ENCODE results near the gene PTPRD.

PTPRD gene

DNA sequence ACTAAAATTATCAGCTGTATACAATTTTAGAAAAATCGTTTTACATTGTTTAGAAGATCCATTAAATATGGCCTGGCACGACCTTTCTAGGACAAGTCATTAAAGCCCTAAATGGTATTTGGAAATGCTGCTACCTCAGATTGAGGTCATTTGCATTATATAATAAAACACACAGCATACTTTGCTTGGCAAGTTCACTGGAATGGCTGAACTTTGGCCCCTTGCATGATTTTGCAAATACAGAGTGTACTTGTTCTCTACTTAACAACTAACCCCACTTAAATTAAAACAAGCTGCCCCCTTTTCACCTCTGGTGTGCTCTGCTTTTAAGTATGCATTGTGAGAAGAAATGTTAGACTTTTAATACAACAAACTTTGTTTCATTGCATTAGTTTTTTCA lies 860.1 kb downstream of the PTPRD start:
- no peak for DNase-seq (ENCODE audit: low spot score)

DNA sequence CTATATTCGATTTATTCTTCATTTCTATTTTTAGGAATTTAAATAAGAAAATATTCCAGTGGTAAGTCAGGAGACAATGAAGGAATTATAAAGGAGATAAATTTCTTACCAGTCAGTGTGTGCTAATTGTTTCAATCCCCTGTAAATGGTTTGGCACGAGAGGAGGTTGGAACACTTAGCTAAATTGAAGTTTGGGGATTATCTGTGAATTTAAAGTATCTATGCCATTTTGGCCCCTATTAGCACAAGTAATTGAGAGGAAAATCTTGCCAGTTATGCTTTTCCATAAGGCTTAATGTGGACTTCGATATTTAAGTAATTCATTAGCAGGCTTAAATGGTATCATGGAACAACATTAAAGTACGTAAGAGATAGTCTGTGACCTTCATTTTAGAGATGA lies 860.8 kb downstream of the PTPRD start:
- DNase-seq (ENCODE audit: low spot score), result no peak

DNA sequence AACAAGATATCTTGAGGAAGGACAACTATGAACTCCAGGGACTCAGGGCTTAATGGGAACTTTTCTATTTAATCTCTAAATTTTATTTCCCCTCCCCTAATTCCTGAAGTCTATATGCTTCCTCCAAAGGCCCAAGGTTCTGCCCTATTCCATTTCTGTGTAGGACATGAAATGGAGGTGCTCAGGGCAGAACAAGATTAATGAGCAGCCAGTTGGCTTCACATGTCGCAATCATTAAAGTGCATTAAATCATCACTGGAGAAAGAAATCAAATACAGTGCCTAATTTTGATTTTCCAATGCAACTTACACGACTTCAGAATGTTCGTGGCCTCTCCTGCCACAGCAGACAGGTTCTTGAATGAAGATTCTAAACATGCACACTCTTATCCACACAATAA lies 862.1 kb downstream of the PTPRD start:
- no peak for DNase-seq (ENCODE audit: low spot score)

DNA sequence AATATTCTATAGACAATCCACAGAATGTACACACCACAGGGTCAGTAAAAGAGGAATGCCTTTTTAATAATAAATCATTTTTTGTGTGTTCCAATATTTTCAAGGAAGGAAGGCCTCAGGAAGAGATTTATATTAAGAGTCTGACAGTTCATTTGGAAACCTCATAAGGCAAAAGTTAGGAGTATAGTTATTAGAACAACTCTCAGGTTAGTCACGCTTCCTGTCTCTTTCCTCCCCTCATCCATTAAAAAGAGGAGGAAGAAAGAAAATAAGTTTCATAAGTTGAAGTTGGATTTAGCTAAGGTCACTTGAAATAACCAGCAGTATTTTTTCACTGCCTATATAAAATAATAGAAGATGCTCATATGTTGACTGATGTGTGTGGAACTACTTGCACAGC lies 863.2 kb downstream of the PTPRD start:
- DNase-seq (ENCODE audit: low spot score), result no peak

DNA sequence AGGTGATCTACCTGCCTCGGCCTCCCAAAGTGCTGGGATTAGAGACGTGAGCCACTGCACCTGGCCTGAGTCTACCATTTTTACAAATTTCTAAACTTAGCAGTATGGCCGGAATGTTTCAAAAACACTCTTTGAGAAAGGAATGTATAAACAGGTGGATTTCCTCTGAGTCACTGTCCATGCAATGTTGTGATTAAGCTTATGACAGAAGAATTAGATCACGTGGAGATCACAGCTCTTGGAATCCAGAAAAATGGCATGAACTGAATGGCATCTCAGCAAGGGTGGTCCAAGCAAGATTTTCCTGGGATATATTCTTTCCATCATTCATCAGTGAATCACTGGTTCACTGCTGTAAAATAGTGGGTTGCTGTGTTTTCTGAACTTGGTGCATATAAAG lies 865.0 kb downstream of the PTPRD start:
- no peak for DNase-seq (ENCODE audit: low spot score)

DNA sequence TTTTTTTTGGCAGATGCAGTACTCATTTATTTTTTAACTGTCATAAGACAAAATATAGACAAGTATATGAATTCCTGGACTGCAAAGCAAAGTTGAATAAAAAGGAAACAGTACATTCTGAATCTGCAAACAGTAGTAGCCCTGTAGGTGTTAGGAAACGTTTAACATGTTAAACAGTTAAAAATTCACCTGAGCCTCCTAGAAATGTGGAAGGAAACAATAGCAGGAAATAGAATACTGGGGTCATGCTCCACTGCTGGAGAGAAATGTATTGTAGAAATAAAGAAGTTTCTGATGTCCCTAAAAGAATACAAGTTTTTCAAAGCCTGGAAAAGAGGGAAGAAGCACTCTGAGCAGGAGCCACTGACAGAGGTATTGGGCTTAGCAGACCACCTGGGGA lies 866.0 kb downstream of the PTPRD start:
- DNase-seq (ENCODE audit: low spot score), result no peak

DNA sequence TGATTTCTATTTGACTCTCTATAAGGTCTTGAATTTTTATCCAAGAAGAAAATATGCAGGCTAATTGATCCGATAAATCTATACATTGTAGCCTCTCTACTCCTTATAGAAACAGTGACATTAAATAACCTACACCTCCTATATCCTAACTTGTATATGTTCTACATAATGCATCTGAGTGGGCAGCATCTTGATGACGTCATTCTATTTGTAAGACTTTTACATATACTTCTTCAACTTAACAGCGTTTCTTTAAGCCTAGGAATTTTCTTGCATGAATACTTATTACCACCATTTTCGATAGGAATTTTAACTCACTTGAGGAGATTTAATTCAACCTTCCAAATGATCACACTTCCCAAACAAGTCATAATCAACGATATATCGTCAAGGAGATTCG lies 869.0 kb downstream of the PTPRD start:
- DNase-seq (ENCODE audit: low spot score), result no peak

DNA sequence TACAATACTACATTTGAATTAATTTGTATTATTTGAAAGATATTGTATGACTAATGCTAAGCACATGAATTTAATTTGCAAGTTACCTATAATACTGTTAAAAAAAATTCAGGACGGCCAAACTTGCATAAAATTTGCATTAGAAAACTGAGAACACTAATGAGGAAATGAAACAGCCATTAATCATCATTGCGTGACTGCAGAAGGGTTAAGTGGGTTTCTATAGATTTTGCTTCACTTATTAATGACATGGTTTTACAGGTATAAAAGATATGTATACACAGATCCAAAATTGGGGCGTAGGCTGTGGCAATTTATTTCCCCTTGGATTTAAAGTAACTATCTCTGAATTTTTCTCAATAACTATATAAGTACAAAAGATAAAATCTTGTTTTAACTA lies 882.6 kb downstream of the PTPRD start:
- DNase-seq (ENCODE audit: low spot score), result no peak

DNA sequence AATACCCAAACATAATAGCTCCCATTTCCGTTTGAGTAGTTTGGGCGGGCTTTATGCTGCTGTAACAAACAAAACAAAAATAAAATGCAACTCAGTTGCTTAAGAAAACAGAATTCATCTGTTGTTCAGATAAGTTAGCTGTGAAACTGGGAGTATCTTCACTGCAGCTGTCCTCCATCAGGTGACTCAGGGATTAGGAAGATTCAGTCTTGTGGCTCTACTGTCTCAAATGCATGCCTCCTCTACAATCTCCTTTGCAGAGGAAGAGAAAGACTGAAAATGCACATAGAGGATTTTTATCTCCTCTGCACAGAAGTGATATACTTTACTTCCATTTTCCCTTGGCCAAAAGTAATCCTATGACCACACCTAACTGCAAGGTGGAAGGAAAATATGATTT lies 883.7 kb downstream of the PTPRD start:
- DNase-seq (ENCODE audit: low spot score), result no peak

DNA sequence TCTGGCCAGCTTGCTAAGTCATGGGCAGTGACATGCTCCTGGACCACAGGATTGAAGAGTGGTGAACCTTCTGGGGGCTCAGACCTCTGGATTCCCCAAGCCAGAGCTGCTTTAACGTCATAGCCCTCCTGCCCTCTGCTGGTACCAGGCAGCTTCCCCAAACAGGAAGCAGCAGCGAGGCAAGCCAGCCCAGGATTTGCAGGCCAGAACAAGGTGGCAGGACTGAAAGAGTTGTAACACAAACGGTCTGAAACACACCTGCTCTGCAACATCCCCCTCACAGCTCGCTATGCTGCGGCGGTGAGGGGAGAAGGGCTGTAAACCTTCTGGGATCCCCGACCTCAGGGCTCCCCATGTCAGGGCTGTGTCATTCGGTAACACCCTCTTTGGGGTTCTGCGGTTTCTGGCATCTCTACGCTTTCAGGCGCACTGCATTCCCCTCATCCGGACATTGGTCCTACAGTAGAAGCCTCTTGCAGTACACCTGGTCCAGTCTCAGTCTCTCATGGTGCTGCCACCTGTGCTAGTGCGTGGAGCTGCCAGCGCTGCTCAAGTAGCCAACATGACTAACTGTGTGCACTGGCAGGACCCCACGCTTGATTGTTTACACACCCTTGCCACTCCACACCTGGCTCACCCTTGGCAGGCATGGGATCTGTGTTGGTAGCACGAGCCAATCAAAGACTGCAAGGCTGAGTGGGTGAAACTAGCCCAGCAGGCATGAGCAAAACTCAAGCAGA lies 893.3 kb downstream of the PTPRD start:
- DNase-seq (ENCODE audit: low spot score), result no peak

DNA sequence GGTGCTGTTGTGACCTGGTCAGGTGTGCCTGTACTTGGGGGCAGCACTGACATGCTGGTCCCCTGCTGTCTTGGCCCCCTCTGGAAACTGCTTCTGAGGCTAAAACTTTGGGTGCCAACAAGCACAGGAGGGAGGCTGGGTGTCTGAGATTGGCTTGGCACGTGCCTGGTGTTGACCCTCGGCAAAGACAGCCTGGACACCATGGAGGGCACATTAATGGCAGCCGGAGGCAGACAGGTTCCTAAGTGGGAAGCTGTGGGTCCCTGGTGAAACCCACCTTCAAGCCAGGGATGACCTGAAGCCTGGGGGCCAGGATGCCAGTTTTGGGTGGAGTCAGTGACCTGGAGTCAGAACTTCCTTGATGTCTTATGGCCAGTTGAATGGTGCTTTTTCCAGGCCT lies 894.1 kb downstream of the PTPRD start:
- DNase-seq (ENCODE audit: low spot score), result no peak

DNA sequence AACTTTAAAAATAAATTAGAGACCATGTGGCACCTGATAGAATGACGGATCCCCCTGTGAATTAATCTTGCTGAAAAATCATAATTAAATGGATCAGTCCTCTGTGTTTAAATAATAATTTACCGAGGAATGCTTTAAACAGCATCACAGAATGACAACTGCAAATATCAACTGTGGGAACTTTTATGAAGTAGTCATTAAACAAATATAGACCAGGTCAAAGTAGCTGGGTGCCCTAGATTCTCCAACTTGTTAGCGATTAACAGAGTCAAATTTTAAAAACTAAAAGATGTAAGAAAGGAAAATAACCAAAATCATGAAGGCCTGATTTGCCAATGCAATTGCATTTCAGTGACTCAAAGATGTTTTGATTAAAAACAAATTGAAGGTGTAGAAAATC lies 933.4 kb downstream of the PTPRD start:
- no peak for DNase-seq (ENCODE audit: low spot score)

DNA sequence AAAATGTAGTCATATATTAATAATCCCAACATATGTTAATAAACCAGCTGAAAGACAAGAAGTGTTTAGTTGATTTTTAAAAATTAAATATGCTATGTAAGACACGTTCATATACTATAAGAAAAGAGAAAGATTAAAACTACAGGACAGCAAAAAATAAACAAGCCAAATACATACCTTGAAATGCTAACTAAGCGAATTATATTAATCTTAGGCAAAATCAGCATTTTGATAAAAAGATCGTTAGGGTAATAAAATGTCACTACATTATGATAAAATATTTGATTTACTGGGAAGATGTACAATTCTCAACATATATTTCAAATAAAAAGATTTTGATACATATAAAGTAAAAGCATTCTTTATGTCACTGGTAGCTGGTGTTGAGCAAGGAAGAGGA lies 938.3 kb downstream of the PTPRD start:
- DNase-seq (ENCODE audit: low spot score), result no peak

DNA sequence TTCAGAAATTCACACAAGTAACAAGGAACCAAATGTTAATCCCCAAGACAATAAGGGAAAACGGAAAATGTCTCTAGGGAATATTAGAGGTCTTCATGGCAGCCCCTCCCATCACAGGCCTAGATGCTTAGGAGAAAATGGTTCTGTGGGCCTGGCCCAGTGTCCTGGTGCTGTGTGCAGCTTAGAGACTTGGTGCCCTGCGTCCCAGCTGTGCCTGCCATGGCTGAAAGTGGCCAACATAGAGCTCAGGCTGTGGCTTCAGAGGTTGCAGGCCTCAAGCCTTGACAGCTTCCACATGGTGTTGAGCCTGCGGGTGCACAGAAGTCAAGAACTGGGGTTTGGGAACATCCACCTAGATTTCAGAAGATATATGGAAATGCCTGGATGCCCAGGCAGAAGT lies 942.3 kb downstream of the PTPRD start:
- DNase-seq (ENCODE audit: low spot score), result no peak

DNA sequence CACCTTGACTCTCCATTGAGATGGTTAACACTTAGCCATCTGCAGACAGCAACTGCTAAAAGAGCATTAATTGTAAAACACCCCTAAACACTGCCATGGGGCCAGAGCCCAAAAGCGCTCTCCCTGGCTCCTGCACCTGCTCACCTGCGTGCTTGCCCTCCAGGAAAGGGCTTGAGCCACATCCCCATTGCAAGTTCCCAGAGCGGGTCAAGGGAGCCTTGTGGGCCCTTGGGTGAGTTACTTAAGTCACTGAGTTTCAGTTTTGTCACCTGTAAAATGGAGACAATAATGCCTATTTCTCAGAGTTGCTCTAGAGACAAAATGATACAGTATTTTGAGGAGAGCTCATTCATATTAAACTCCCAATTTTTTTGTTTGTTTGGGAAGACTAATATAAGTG lies 967.8 kb downstream of the PTPRD start:
- no peak for DNase-seq (ENCODE audit: low spot score)

DNA sequence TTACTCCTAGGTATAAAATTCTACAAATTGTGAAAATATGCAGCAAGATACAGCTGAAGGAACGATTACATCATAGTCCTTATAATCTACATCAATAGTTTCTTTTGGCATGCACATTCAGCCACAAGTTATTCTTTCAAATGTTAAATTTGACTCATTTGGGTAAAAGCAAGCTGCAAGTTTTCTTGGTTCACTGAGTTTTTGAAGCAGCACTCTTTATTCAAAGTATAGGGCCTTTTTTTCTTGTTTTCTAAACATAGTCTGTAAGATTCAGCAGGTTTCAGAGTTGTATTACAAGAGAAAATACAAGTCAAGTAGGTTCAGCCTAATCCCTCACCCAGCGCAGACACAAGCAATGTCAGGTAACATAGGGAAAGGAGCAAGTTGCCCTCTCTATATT lies 981.5 kb downstream of the PTPRD start:
- DNase-seq (ENCODE audit: low spot score), result no peak

DNA sequence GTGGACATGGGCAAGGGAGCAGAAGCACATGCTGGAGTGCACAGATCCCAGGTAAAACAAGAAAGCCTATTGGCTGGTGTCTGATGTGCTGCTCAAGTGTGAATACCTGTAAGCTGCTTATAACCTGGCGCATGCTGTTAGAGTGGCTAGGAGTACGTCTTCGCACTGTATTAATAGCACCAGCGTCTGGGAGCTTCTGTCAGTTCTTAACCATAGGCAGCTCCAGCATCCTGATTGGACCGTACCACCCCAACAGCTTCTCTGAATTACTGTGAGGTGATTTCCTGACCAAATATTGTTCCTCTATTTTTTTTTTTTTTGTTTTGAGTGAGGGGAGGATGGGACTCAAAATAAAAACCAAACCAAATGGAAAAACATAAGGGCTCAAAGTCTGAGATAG lies 987.6 kb downstream of the PTPRD start:
- DNase-seq (ENCODE audit: low spot score), result no peak

DNA sequence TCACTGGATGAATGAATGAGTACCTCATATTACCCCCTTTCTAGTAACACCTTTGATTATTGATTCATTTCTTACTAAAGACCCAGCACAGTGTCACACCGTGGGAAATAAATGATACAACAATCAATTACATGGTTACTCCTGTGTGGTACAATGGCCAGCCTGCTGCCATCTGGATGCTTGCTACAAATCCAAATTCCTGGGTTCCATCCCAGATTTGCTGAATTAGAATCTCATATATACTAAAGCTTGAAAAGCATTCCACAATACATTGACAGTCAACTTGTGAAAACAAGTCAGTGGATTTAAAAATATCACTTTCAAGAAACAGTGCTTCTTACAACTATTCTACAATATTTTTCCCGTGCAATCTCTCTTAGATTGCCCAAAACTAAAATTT lies 989.3 kb downstream of the PTPRD start:
- no peak for DNase-seq (ENCODE audit: low spot score)

DNA sequence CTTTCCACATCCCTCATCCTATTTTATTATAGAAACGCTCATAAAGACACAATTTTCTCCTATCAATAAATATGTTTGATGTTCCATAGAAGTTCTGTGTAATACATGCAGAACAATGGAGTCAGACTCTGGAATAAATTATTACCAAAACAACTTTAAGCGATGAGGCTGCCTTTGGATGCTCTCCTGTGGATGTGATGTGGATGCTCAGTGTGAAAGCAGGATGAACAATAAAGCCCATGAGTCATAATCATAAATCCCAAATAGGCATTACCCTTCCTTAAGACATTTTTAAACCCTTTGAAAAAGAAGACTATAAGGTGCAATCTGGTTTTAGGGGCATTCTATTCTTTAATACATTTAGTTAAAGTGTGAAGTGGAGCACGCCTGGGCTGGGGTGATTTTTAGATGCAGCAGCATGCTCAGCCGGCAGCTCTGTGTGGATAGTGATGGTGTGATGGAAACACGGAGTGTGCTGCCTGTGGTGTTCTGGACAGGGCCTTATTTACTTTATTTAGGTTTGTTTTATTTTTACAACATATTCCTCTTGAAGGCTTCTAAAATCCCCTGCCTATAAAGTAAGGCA lies 991.4 kb downstream of the PTPRD start:
- DNase-seq (ENCODE audit: low spot score), result no peak

DNA sequence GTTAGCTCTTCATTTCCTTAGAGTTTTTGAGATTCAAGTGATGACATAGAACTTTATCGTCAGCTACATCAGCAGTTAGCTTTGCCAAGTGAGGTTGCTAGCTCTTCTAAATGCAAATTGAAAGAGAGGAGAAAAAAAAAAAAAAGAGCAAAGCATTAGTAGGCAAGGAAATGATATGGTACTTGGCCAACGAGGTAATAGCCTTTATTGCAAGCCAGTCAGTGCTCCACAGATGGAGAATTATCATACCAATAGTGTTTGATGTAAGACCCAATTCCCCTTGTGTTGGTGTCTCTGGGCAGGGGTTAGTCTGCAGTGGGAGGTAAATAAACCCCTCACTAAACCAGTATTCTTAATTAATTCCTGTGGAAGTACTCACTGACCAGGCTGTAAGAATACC lies 992.1 kb downstream of the PTPRD start:
- DNase-seq (ENCODE audit: low spot score), result no peak

DNA sequence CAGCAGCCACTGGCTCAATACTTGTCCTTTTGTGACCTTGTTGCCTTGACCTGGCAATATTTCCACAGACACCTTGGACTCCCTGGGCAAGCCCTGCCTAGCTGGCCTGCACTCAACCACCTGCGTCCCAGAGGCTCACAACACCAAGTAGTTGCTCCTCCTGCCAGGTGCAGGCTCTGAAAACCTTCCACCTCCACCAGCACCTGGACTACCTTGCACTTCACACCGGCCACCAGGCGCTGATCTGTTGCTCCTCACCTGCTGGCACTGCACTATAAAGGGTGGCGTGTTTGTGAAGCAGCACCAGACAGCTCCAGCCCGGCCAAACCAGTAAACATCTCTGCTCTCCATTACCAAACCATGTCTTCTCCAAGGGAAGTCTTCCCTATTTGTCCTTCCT lies 997.7 kb downstream of the PTPRD start:
- DNase-seq (ENCODE audit: low spot score), result no peak

DNA sequence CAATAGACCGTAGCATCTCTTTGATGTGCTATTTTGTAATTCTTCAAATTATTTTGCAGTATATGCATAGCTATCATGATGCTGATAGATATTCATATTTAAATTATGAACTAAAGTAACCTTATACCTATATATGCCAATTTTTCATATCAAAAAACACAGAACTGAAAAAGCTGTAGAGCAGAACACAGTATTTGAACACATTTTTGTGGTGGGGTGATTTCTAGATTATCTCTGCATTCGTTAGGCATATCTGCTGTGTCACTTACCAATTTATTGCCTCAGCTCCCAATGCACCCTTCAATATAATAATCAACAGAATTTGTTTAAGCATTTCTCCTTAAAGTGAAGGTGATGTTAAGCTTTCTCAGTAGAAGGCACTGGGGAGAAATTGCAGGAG lies 998.2 kb downstream of the PTPRD start:
- DNase-seq (ENCODE audit: low spot score), result no peak

DNA sequence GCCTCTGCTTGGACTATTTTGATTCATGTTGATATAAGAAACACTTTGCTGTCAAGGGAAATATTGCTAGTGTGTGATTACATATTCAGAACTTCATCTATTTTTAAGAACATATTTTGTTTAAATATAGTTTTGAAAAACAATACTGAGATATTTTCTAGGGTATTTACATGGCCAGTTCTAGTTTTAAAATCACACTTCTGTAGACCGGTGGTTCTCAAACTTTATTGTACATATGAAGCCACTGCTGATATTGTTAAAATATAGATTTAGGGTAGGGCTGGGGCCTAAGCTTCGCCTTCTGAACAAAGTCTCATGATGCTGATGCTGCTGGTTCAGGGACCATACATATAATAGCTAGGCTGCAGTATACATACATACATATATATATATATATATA lies 1000.0 kb downstream of the PTPRD start:
- DNase-seq (ENCODE audit: low spot score), result no peak

DNA sequence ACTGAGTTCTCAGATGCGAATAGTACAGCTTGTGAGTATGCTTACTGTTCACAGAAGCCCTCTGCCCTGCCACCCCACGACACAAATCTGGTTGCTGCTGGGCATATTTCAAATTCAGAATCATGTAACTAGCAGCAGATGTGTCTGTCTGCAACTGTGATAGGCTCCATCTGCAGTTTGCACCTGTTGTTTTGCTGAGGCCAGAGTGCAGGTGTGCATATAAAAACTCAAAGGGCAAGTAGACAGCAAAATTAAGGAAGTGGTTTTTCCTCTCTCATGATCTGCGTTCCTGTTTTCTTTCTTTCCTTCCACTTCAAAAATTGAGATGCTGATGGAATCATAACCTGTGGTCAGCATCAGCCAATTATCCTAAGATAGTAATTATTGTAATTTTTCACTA lies 1000.5 kb downstream of the PTPRD start:
- DNase-seq (ENCODE audit: low spot score), result no peak

All from HuH-7 (cell line).